ENCODE data around the gene TMEM150A.

DNA sequence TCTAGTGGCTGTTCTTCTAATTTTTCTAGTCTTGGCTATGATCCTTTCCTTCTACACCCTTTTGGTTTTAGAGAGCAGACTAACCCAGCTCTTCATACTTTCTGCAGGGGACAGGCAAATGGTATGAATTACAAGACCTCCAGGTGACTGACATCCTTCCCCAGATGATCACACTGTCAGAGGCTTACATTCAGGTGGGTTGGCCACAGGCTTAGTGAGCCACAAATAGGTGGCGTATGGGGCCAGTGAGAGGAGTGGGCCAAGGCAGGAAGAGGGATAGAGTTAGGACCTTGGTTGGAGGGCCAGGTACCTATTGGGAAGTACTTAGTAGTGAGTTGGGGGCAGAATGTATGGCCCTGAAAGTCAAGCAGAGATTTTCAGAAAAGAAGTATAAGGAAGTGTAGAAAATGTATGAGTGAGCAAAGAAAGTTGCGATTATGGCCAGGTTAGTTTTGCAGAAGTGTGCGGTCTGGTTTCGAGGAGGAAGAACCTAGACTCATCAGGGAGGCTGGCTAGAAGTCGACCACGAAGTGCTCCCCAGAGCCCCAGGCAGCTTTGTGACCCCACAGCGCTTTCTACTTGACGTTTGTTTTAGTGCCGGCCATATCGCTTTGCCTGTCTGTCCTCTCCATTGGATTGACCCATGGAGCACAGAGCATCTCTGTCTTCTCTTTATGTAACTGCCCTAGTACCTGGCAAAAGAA is 45.5 kb upstream of the TMEM150A start:
- TF ChIP-seq, protein P1, sequence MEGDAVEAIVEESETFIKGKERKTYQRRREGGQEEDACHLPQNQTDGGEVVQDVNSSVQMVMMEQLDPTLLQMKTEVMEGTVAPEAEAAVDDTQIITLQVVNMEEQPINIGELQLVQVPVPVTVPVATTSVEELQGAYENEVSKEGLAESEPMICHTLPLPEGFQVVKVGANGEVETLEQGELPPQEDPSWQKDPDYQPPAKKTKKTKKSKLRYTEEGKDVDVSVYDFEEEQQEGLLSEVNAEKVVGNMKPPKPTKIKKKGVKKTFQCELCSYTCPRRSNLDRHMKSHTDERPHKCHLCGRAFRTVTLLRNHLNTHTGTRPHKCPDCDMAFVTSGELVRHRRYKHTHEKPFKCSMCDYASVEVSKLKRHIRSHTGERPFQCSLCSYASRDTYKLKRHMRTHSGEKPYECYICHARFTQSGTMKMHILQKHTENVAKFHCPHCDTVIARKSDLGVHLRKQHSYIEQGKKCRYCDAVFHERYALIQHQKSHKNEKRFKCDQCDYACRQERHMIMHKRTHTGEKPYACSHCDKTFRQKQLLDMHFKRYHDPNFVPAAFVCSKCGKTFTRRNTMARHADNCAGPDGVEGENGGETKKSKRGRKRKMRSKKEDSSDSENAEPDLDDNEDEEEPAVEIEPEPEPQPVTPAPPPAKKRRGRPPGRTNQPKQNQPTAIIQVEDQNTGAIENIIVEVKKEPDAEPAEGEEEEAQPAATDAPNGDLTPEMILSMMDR (IDR thresholded peaks at IDR 0.05): no peak
- TF ChIP-seq POLR2AphosphoS5 (IDR thresholded peaks at IDR 0.05) (no peak), EP300 (IDR thresholded peaks at IDR 0.05; ENCODE audit: low read depth) (no peak), POLR2A (IDR thresholded peaks at IDR 0.05) (no peak)

All from transverse colon (tissue), 4 donors.